Measurements from ENCODE around the gene FHIT.

Gene FHIT

GRCh38 chr3:60754617-60755016, 496.6 kb downstream of the FHIT start:
- peak in 1 of 2 donors; percentile 10 for DNase-seq

GRCh38 chr3:60752809-60753208, 498.4 kb downstream of the FHIT start:
- no peak for DNase-seq

GRCh38 chr3:60746695-60747416, 504.4 kb downstream of the FHIT start:
- peak in 1 of 2 donors; percentile 23 for DNase-seq

- no peak for DNase-seq
Observed at GRCh38 chr3:60746043-60746638, 505.1 kb downstream of the FHIT start.

GRCh38 chr3:60743631-60744164, 507.6 kb downstream of the FHIT start:
- DNase-seq = peak in 1 of 2 donors; percentile 54

- no peak for DNase-seq
Observed at GRCh38 chr3:60742606-60743145, 508.6 kb downstream of the FHIT start.

- no peak for DNase-seq
Observed at GRCh38 chr3:60737633-60738399, 513.4 kb downstream of the FHIT start.

- no peak for DNase-seq
Observed at GRCh38 chr3:60730371-60730770, 520.9 kb downstream of the FHIT start.

- no peak for DNase-seq
Observed at GRCh38 chr3:60729056-60729455, 522.2 kb downstream of the FHIT start.

GRCh38 chr3:60728006-60728405, 523.2 kb downstream of the FHIT start:
- no peak for DNase-seq

- DNase-seq = no peak
Observed at GRCh38 chr3:60720736-60721135, 530.5 kb downstream of the FHIT start.

GRCh38 chr3:60716573-60716972, 534.7 kb downstream of the FHIT start:
- DNase-seq = no peak

- DNase-seq = no peak
Observed at GRCh38 chr3:60708191-60708975, 542.9 kb downstream of the FHIT start.

GRCh38 chr3:60707452-60708020, 543.7 kb downstream of the FHIT start:
- DNase-seq = no peak

- no peak for DNase-seq
Observed at GRCh38 chr3:60703956-60704736, 547.1 kb downstream of the FHIT start.

- DNase-seq = no peak
Observed at GRCh38 chr3:60703008-60703407, 548.2 kb downstream of the FHIT start.

- no peak for DNase-seq
Observed at GRCh38 chr3:60698117-60698516, 553.1 kb downstream of the FHIT start.

- DNase-seq = no peak
Observed at GRCh38 chr3:60697132-60697531, 554.1 kb downstream of the FHIT start.

- DNase-seq = no peak
Observed at GRCh38 chr3:60696428-60697125, 554.7 kb downstream of the FHIT start.

- DNase-seq = no peak
Observed at GRCh38 chr3:60675424-60675823, 575.8 kb downstream of the FHIT start.

- no peak for DNase-seq
Observed at GRCh38 chr3:60674870-60675269, 576.4 kb downstream of the FHIT start.
